Epidermal melanocyte (primary cell): ENCODE measurements around the gene ST7.

Source experiments
- DNase-seq: peaks from one replicate; pipeline ENCODE4 v3.0.0; 2011; ENCODE audit warnings: low spot score; ENCODE audit not compliant: insufficient read length

Gene ST7

DNA sequence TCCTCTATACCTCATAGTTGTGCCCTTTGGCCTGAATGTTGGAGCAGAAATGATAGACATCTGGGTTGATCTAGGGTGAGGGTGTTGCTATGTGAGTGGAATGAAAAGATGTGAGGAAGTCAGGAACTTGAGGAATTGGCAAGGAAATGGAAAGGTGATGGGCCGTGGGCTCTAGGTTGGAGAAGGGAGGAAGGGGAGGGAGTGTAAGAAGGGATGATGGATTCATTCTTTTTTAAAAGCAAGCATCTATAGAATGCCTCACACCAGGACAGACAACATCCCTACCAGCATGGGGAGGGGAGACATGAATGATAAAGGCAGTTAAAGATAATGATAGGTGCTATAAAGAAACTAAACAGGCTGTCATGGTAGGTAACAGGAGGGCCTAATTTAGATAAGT lies 201.4 kb downstream of the ST7 start:
- DNase-seq = no peak

DNA sequence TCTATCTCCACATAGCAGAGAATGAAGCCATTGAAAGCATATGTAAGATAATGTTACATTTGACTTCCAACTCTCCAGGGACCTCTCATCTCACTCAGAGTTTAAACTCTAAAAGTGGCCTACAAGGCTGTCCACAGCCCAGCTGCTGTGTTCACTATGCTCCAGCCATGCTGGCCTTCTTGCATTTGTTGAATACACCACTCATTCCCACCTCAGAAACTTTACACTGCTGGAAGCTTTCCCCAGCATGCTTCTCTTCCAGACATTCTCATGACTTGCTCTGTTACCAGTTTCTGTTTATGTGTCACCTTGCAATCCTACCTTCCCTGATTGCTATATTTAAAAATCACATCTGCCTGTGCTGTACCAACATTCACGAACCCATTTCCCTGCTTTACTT lies 202.4 kb downstream of the ST7 start:
- DNase-seq = no peak

DNA sequence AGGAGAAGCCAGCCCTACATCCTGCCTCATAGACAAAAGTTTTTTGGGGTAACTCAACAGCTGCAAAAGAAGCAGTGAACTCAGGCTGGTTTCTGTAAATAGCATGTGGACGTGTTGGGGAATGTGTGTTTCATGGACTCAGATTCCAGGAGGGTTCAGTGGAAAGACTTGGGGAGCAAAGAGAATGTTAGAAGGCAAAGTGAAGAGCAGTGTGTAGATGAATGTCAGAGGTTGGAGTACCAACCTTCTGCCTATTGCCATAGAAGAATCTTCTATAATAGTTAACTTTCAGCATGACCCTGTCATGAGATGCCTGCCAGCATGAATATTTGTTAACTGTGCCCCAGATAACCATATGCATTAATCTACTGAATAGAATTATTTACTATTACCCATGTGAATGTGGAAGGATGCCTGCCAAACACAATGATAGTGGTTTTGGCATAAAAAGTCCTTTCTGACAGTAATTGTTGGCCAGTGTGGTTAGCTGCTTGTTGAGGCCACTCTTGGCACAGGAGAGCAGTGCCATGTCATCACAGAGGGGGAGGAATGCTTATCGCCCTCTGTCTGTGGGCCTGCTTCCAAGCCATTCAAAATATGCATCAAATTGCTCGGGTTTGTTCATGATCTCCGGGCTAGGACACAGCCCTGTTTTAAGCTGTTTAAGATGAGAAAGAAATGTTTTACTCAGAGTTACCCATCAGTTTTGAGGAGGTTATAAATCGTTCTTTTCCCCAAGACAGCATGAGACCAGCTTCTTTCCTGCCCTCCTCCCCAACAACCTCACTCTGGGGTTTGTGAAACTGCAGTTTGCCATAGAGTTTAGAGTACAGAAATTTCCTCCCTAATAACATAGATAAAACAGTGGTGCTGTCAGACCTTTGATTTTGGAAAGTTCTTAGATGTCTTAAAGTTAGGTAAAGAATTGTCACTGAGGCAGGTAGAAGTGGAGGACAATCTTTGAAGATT lies 204.2 kb downstream of the ST7 start:
- DNase-seq = peak; percentile 53

DNA sequence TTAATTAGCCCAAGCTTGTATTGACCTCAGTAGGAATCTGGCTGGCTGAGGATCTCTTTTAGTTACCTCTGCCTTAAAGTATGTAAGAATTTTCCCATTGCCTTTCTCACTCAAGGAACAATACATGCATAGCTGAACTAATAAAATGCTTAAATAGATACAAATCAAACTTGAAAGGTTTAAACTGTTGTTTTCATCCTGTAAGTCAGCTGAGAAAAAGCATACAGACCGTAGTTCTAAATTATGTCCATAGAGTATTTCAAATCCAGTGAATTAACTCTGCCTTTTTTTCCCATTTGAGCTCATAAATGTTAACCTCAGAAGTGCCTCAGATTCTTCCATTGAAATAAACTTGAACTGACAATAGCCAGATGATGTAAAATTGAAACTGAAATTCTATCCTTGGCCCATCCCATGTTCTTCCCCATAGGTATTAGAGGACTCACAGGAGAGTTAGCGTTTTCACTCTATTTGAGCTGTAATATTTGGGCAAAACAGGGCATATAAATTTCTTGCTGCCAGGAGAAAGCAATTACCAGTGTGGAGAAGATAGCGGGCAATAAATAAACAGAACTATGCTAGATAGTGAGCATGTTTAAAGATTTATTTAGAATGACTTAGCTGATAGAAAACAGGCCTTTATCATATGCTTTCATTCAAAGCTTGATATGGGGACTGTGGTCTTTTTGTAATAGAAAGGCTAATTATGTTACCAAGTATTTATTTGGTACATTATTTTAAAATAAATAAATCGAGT lies 205.8 kb downstream of the ST7 start:
- DNase-seq = no peak

DNA sequence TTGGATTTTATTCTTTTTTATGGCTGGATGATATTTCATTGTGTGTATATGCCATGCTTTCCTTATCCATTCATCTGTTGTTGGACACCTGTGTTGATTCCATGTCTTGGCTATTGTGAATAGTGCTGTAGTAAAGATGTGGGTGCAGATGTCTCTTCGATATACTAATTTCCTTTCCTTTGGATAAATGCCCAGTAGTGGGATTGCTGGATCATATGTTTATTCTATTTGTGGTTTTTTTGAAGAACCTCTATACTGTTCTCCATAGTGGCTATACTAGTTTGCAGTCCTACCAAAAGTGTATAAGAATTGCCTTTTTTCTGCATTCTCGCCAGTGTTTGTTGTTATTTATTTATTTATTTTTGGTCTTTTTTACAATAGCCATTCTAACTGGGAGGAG lies 209.8 kb downstream of the ST7 start:
- DNase-seq = no peak

DNA sequence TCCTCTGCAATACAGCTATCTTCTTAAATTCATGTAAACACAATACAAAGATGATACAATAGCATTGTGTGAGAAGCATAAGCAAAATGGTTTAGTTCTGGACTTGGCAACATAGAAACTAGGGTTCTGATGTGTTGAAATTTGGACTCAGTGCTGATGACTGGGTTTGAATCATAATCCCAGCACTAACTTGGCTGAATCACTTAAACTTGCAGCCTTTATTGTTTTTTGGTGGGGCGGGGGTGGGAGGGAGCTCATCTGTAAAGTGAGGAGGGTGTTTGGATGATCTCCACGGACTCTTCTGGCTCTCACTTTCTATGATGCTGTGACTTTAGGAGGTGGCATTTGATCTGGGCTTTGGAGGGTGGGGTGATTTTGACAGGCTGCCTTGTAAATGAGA lies 211.3 kb downstream of the ST7 start:
- no peak for DNase-seq

DNA sequence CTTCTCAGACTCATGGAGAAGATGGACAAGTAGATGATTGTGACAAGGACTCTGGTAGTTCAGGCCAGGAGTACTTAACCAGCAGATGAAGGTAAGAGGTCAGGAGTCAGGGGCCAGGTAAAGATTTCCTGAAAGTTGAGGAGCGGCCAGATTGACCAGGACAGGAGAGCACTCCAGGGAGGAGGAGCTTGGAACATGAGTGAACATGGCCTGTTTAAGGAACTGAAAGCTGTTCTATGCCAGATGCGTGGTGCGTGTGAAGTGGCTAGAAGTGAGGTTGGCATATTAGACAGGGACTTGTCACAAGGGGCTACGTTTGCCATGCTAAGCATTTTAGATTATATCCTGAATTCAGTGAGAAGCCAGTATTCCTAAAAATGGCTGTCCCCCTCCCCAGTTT lies 212.4 kb downstream of the ST7 start:
- DNase-seq = no peak

DNA sequence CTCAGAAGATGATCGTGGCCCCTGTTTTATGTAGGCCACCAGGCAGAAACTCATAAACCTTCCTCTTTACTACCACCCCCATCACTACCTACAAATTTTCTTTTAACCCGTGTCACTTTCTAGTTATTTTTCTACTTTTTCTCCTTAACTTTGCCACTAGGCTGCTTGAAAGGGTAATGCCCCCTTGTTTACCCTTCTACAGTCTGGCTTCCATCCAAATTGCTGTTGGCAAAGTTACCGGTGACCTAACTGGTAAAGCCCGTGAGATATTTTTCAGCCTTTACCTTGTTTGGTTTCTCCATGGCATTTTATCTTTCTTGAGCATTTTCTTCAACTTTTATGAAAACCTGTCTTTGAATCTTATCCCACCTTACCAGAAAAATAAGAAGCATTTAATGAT lies 216.6 kb downstream of the ST7 start:
- DNase-seq = no peak

DNA sequence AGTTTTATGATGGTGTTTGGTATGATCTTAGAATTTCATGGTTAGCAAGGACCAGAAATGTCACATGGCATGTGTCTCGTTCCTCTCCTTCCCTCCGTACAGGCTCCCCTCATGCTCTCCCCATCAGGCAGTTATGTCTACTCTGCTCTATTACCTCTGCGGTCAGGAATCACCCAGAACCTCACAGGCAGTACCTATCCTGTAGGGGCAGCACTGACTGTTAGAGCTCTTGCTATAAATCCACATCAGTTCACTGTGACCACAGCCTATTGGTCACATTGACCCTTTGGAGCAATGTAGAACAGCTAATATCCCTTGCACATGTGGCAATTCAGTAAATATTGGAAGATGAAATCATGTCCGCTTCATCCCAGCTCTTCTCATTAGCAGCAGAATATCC lies 217.8 kb downstream of the ST7 start:
- no peak for DNase-seq

DNA sequence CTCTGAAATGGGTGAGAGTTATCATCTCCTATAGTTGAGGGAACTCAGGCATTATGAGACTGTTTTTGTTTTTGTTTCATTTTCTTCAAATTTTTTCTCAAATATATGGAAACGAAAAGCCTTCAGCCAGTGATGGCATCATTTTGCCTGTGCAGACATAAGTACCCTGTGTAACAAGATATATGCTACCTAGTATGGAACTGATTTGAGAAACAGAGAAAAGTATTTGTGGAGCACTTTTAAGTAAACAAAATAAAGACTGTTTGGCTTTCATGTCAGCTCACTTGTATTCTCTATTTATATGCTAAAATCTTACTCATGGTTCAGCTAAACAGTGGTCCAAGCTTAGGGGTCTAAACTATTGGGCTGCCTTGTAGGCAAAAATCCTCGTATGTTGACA lies 219.0 kb downstream of the ST7 start:
- no peak for DNase-seq

DNA sequence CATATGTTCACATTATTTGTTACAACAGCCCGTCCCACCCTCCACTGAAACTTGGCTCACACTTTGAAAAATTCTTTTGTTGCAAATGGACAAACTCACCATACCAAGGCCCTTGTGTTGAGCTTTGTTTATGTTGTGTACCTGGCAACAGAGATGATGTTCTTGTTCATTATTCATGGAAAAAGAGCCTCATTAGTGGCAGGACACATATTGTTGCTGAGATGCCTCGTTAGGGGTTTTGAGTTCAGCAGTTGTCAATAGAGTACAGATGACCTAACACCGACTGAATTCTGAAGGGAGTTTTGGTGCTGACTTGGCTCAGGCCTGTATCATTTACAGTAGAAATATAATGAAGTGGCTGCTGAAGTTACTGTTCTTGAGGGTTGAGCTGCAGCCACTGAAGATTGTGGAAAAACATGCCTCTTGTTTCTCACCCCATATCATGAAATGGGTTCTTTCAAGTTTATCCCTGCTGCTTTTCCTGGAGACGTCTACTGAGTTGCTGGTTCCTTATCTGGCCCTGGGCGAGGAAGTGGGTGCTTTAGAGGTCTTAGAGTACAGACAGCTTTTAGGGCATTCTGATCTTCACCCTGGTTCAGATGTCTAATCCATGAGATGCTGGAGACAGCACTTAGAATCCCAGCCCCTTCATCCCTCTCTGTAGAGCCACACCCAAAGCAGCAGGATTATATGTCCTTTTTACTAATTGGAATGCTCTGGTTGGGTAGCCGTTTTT lies 219.9 kb downstream of the ST7 start:
- DNase-seq = no peak

DNA sequence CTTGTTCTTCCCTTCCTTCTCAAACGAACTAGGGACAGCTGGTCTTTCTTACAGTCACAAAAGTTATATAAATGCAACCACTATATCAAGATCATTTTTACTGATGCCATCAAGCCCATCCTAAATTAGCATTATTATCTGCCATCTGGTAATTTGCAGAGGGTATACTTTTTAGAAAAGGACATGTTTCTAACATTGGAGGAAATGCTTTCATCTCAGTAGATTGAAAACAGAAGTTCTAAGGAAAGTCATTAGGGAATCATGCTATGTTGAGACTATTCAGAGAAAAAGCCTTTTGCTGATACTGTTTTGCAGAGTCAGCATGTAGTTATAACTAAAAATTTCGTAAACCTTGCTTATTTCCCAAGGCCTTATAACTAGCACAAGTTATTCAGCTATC lies 222.9 kb downstream of the ST7 start:
- no peak for DNase-seq

DNA sequence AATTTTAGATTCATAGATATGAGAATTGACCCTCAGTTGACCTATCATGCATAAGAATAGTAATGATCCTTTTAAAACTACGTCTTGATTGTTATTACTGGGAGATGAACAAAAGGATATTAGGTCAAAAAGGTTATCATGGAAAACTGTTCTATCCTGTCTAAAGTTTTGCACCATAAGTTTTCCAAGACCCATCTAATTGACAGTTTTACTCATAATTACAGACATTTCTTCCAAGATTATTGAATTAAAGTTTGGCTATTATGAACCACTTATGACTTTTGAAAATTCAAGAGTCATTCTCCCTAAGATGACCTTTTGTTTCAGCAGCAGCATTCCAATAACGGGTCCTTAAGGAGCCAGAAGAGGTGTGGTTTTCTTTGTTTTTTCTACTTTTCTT lies 225.3 kb downstream of the ST7 start:
- no peak for DNase-seq

DNA sequence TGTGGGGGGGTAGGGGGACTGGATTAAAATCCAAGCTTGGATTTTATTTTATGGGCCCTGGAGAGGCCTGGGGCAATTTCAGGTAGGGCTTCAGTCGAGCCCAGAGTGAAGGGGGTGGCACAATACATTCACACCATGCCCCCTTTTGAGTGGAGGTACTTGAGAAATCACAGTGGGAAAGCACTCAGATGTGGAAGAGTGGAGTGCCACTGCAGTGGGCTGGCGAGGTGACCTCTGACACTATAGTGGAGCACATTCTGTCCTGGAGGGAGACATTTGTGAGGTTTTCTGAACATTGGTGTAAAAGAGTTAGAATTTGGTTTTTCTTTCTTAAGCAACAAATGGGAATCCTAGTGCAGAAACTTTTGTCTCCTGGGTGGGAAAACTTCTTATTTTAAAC lies 226.4 kb downstream of the ST7 start:
- no peak for DNase-seq

DNA sequence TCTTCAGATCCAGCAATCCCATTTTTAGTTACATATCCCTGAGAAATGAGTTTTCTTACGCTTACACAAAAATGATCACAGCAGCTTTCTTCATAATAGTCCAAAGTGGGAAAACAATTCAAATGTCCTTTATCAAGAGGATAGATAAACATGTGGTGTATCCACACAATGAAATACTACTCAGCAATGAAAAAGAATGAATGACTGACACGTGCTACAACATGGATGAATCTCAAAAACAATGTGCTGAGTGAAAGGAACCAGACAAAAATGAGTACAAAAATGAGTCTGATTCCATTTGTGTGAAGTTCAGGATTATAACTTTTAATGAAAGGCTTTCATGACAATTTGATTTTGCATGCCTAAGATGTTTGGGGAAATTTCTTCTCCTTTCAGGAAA lies 230.4 kb downstream of the ST7 start:
- no peak for DNase-seq

DNA sequence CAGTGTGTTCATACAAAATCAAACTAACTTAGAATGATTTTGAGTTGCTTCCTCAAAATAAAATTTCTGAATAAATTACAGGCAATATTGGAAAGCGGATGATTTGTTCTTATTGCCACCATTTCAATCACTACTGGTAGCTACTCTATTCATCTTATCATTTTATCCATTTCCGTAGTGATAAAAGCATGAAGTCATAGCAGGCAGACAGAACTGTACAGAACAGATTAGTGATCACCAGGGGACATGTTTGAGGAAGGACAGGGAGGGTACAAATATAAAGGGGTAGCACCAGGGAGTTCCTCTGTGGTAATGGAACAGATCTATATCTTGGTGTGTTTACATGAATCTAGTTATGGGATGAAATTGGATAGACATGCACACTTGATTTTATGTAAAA lies 231.1 kb downstream of the ST7 start:
- no peak for DNase-seq

DNA sequence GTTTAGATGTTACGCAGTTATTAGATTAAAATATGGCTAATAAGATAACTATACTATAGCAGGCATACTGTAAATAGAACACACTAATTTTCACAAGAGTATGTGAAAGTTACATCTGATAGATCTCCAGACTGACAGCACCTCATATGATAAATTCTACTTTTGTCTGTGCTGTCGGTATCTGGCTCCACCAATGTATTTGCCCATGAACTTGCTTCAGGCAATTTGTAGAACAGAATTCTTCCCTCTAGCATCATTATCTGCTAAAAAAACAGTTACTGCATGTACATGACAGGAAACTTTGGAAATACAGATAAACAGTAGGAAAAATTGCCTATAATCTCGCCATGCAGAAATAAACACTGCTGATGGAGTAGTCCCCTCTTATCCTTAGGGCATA lies 231.8 kb downstream of the ST7 start:
- DNase-seq = no peak

DNA sequence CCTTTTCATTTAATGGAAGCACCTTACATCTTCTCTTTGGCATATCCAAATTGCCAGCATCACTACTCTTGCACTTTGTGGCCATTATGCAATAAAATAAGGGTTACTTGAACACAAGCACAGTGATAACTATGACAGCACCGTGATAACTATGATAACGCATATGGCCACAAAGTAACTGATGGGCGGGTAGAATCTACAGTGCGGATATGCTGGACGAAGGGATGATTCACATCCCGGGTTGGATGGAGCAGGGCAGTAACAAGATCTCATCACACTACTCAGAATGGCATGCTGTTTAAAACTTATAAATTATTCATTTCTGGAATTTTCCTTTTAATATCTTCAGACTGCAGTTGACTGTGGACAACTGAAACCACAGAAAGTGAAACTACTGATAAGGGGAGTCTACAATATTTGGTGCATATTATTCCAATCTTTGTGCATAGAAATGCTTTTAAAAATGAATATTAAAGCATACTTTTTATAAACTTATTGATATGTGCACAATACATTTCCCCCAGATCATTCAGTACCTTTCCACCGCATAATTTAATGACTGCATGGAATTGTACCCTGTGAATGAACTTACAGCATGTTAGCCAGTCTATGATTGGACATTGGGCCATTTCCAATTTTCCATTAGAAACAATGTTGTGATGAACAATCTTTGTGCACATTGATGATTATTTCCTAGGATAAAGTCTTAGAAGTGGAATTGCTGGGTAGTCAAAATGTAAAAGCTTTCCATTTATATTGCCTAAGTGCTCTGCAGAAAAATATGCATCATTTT lies 233.1 kb downstream of the ST7 start:
- no peak for DNase-seq

DNA sequence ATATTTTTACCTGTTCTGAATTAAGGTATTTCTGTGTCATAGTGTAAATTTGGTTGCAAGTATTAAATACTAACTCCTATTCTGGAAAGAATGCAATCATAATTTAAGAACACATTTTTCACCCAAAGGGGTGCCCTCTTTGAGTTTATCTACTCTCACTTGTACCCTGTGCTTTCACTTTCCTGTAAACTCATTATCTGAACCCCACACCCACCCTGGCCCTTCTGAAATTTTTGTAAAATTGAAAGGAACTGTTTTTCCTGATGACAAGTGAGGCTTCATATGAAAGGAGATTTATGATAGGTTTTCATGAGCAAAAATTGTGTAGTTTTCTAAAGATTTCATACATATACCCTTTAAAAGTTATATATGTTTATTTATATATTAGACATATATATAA lies 235.1 kb downstream of the ST7 start:
- DNase-seq = no peak

DNA sequence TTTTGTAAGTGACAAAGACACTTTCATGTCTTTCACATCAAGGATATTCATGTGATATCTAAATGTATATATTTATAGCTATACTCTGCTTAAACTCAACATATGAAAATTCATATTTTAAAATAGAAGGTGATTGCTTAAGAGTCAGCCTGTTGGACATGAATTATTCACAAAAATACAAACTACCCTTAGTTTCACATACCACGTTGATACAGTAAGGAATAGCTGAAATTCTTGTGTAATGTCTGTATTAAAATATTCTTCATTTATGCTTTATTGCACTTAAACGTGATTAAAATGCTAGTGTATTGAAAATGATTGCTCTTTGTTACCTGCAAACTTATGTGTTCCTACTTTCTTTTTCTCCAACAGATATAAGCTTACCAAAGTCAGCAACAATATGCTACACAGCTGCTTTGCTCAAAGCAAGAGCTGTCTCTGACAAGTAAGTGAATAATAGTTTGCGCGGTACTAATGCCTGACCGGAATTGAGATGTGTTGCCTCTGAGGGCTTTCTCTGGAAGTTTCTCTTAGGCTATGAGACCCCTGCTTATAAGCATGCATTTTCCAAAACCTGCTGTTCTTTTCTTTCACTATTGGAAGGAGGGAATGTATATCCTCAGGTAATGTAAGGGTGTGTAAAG lies 235.8 kb downstream of the ST7 start:
- DNase-seq = no peak

DNA sequence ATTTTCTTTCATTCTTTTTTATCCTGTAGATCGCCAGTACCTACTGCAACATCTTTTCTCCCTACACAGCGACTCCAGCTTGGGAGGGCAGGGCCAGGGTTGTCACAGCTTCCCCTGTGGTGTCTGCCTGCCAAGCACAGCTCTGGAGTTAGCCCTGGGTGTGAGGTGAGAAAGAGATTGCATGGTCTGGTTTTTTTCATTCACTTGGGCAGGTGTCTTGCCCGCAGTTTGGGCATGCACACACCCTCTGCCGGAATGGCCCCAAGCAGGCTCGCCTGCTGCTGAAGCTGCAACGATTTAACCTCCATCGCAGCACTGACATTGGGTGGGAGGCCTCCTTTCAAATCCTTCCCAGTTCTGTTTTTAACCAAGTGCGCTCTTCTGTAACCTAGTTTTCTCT lies 236.8 kb downstream of the ST7 start:
- DNase-seq = no peak
